Stimulated activated memory B cell treated with anti-CD40 and anti-IgM and Interleukin-4, amounts not matched to agents 10 μg/mL and 1 μg/mL and 100 μg/mL, for 72 hours (primary cell): ENCODE data around the gene SNX15.
"Not testable (repeated sequence)": the region's sequence is repeated elsewhere in the genome, so short reads cannot be mapped to it uniquely, and the experiment has no call there.

Source experiments
- ATAC-seq: fragments of 150-1000 bp; cut with Tn5 transposase; 2 replicates; pipeline ENCODE4 v1.10.0; 2021
- H3K27ac Mint-ChIP-seq: one replicate; pipeline ENCODE4 v1.8.0; 2022; ENCODE audit warnings: mild to moderate bottlenecking, mixed read lengths
- H3K27me3 Mint-ChIP-seq: one replicate; pipeline ENCODE4 v1.8.0; 2022; ENCODE audit warnings: mixed read lengths
- H3K36me3 Mint-ChIP-seq: one replicate; pipeline ENCODE4 v1.8.0; 2022; ENCODE audit warnings: mixed read lengths
- H3K4me1 Mint-ChIP-seq: one replicate; pipeline ENCODE4 v1.8.0; 2022; ENCODE audit warnings: mixed read lengths
- H3K4me3 Mint-ChIP-seq: one replicate; pipeline ENCODE4 v1.8.0; 2022; ENCODE audit warnings: mild to moderate bottlenecking, moderate library complexity, mixed read lengths
- H3K9me3 Mint-ChIP-seq: one replicate; pipeline ENCODE4 v1.8.0; 2022; ENCODE audit warnings: mixed read lengths

Gene SNX15

GRCh38 chr11:65008016-65008415, 19.2 kb upstream of the SNX15 start:
- Mint-ChIP-seq H3K27ac (no peak overlapping the region), H3K36me3 (no peaks in the 10 kb centered on the region)

GRCh38 chr11:65008873-65009272, 18.4 kb upstream of the SNX15 start:
- H3K36me3 Mint-ChIP-seq = no peaks in the 10 kb centered on the region
- no peak overlapping the region for H3K27ac Mint-ChIP-seq
- no peaks in the 10 kb centered on the region for H3K27me3 Mint-ChIP-seq
- H3K9me3 Mint-ChIP-seq = no peaks in the 10 kb centered on the region
- peaks cover 11% of the 10 kb centered on the region for H3K4me1 Mint-ChIP-seq
- ATAC-seq = no peak
- no peak overlapping the region for H3K4me3 Mint-ChIP-seq

More at GRCh38 chr11:65008016-65008415, 19.2 kb upstream of the SNX15 start:
- no peak overlapping the region for H3K4me3 Mint-ChIP-seq
- no peaks in the 10 kb centered on the region for H3K9me3 Mint-ChIP-seq
- peaks cover 4% of the 10 kb centered on the region for H3K4me1 Mint-ChIP-seq
- H3K27me3 Mint-ChIP-seq = no peaks in the 10 kb centered on the region
- ATAC-seq = no peak

GRCh38 chr11:65013130-65013887, 13.9 kb upstream of the SNX15 start:
- Mint-ChIP-seq H3K4me1 (peaks cover 37% of the 10 kb centered on the region), H3K4me3 (peak overlapping the region; percentile 85), H3K27me3 (no peaks in the 10 kb centered on the region), H3K9me3 (no peaks in the 10 kb centered on the region), H3K36me3 (peaks cover 16% of the 10 kb centered on the region), H3K27ac (peak overlapping the region; percentile 97)
- peak; percentile 92 for ATAC-seq

GRCh38 chr11:65013888-65014725, 13.1 kb upstream of the SNX15 start, which contains the start of gene ARL2:
ARL2 (plus strand) TSS chr11:65014160; CDS start chr11:65014208, 48 bp downstream.
- Mint-ChIP-seq H3K36me3 (peaks cover 20% of the 10 kb centered on the region), H3K27me3 (no peaks in the 10 kb centered on the region), H3K27ac (peak within 1 kb of the TSS; percentile 97), H3K4me1 (peaks cover 37% of the 10 kb centered on the region), H3K4me3 (peak within 1 kb of the TSS; percentile 85), H3K9me3 (no peaks in the 10 kb centered on the region)
- peak; percentile 90 for ATAC-seq

- no peak for ATAC-seq
- Mint-ChIP-seq H3K27me3 (no peaks in the 10 kb centered on the region), H3K9me3 (no peaks in the 10 kb centered on the region), H3K4me1 (peaks cover 37% of the 10 kb centered on the region), H3K4me3 (peak overlapping the region; percentile 82), H3K36me3 (peaks cover 27% of the 10 kb centered on the region), H3K27ac (peak overlapping the region; percentile 97)
Observed at GRCh38 chr11:65014726-65015227, 12.5 kb upstream of the SNX15 start.

GRCh38 chr11:65016705-65017104, 10.5 kb upstream of the SNX15 start:
- no peak overlapping the region for H3K4me3 Mint-ChIP-seq
- ATAC-seq = no peak
- H3K4me1 Mint-ChIP-seq = peaks cover 37% of the 10 kb centered on the region
- H3K27ac Mint-ChIP-seq = peak overlapping the region; percentile 8
- H3K9me3 Mint-ChIP-seq = no peaks in the 10 kb centered on the region
- H3K36me3 Mint-ChIP-seq = peaks cover 29% of the 10 kb centered on the region
- no peaks in the 10 kb centered on the region for H3K27me3 Mint-ChIP-seq

GRCh38 chr11:65017937-65018336, 9.3 kb upstream of the SNX15 start:
- Mint-ChIP-seq H3K36me3 (peaks cover 38% of the 10 kb centered on the region), H3K27ac (no peak overlapping the region), H3K9me3 (no peaks in the 10 kb centered on the region), H3K4me1 (peaks cover 34% of the 10 kb centered on the region), H3K4me3 (no peak overlapping the region), H3K27me3 (no peaks in the 10 kb centered on the region)
- no peak for ATAC-seq

GRCh38 chr11:65019824-65020223, 7.4 kb upstream of the SNX15 start:
- Mint-ChIP-seq H3K36me3 (peaks cover 38% of the 10 kb centered on the region), H3K4me3 (no peak overlapping the region), H3K4me1 (peaks cover 25% of the 10 kb centered on the region), H3K9me3 (no peaks in the 10 kb centered on the region), H3K27ac (no peak overlapping the region), H3K27me3 (no peaks in the 10 kb centered on the region)
- no peak for ATAC-seq

GRCh38 chr11:65021003-65021402, 6.2 kb upstream of the SNX15 start:
- Mint-ChIP-seq H3K9me3 (no peaks in the 10 kb centered on the region), H3K4me1 (peaks cover 16% of the 10 kb centered on the region), H3K27ac (no peak overlapping the region), H3K27me3 (no peaks in the 10 kb centered on the region), H3K4me3 (no peak overlapping the region), H3K36me3 (peaks cover 36% of the 10 kb centered on the region)
- no peak for ATAC-seq

- Mint-ChIP-seq H3K9me3 (no peaks in the 10 kb centered on the region), H3K27me3 (no peaks in the 10 kb centered on the region), H3K27ac (no peak overlapping the region), H3K4me3 (no peak overlapping the region), H3K36me3 (peaks cover 31% of the 10 kb centered on the region), H3K4me1 (peaks cover 11% of the 10 kb centered on the region)
- no peak for ATAC-seq
Observed at GRCh38 chr11:65021509-65021908, 5.7 kb upstream of the SNX15 start.

GRCh38 chr11:65023502-65023901, 3.7 kb upstream of the SNX15 start:
- not testable (repeated sequence) for ATAC-seq, H3K27me3 Mint-ChIP-seq, H3K27ac Mint-ChIP-seq, H3K9me3 Mint-ChIP-seq, H3K4me3 Mint-ChIP-seq
- peaks cover 21% of the 10 kb centered on the region for H3K36me3 Mint-ChIP-seq
- H3K4me1 Mint-ChIP-seq = peaks cover 14% of the 10 kb centered on the region

GRCh38 chr11:65026810-65027209, 429 bp upstream of the SNX15 start:
- Mint-ChIP-seq H3K9me3 (no peaks in the 10 kb centered on the region), H3K27me3 (no peaks in the 10 kb centered on the region), H3K27ac (peak overlapping the region; percentile 69), H3K4me3 (peak overlapping the region; percentile 70), H3K36me3 (peaks cover 7% of the 10 kb centered on the region), H3K4me1 (peaks cover 23% of the 10 kb centered on the region)
- ATAC-seq = no peak

GRCh38 chr11:65032216-65032615, 5.0 kb downstream of the SNX15 start:
- H3K36me3 Mint-ChIP-seq = peaks cover 13% of the 10 kb centered on the region
- no peak for ATAC-seq
- H3K27ac Mint-ChIP-seq = no peak overlapping the region
- no peaks in the 10 kb centered on the region for H3K27me3 Mint-ChIP-seq
- H3K4me1 Mint-ChIP-seq = peaks cover 17% of the 10 kb centered on the region
- no peak overlapping the region for H3K4me3 Mint-ChIP-seq
- no peaks in the 10 kb centered on the region for H3K9me3 Mint-ChIP-seq

GRCh38 chr11:65034423-65034822, 7.2 kb downstream of the SNX15 start:
- Mint-ChIP-seq H3K27ac (no peak overlapping the region), H3K36me3 (peaks cover 28% of the 10 kb centered on the region), H3K4me3 (no peak overlapping the region), H3K9me3 (no peaks in the 10 kb centered on the region), H3K4me1 (peaks cover 8% of the 10 kb centered on the region), H3K27me3 (no peaks in the 10 kb centered on the region)
- no peak for ATAC-seq

- Mint-ChIP-seq H3K36me3 (peaks cover 28% of the 10 kb centered on the region), H3K4me3 (no peak overlapping the region), H3K4me1 (peaks cover 13% of the 10 kb centered on the region), H3K27ac (no peak overlapping the region), H3K9me3 (no peaks in the 10 kb centered on the region), H3K27me3 (no peaks in the 10 kb centered on the region)
- no peak for ATAC-seq
Observed at GRCh38 chr11:65035579-65035978, 8.3 kb downstream of the SNX15 start.
